ENCODE results near the gene TRIM51. TPM values are rescaled to one million over a fixed set of nuclear protein-coding genes. Genes with fewer than 3 reads are reported as not detected.

TRIM51 gene
- total RNA-seq, 4 donors from 2014 or later = not detected

DNA sequence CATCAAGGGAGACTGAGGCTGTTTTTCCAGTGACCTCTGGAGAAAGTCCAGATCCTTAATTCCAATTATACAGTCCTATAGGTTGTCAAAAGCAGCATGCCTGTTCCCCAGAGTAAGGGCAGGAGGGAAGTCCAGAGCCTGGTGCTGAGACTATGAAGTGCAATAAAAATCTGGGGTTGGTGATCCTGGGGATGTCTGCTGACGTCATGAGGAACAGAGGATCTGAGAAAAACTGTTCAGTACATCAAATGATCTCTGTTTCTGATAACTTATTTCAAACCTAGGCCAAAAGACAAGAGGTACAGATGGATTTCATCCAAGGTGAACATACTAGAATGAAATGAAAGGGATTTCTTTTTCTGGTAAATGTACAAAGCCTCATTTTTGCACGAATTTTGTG is 19.2 kb downstream of the TRIM51 start:
- 23% methylated on average over 2 of the region's 2 CpGs for WGBS
- intact Hi-C loops (cut with DNase I) = no loop called here
- peaks cover 0 to 4% (median 0%) of the 10 kb centered on the region in 4 donors for H3K27me3 ChIP-seq
- no peak for DNase-seq (ENCODE audit: extremely low spot score)
- no peaks in the 10 kb centered on the region for H3K9me3 ChIP-seq
- no peak overlapping the region for H3K27ac ChIP-seq (replicated peaks in 1 of 4)
- H3K36me3 ChIP-seq = no peaks in the 10 kb centered on the region
- no peaks in the 10 kb centered on the region for H3K4me1 ChIP-seq
- TF ChIP-seq EP300 (IDR thresholded peaks at IDR 0.05) (no peak), POLR2A (IDR thresholded peaks at IDR 0.05; ENCODE audit: low read depth) (no peak), POLR2AphosphoS5 (IDR thresholded peaks at IDR 0.05) (no peak)
- TF ChIP-seq, protein P1, sequence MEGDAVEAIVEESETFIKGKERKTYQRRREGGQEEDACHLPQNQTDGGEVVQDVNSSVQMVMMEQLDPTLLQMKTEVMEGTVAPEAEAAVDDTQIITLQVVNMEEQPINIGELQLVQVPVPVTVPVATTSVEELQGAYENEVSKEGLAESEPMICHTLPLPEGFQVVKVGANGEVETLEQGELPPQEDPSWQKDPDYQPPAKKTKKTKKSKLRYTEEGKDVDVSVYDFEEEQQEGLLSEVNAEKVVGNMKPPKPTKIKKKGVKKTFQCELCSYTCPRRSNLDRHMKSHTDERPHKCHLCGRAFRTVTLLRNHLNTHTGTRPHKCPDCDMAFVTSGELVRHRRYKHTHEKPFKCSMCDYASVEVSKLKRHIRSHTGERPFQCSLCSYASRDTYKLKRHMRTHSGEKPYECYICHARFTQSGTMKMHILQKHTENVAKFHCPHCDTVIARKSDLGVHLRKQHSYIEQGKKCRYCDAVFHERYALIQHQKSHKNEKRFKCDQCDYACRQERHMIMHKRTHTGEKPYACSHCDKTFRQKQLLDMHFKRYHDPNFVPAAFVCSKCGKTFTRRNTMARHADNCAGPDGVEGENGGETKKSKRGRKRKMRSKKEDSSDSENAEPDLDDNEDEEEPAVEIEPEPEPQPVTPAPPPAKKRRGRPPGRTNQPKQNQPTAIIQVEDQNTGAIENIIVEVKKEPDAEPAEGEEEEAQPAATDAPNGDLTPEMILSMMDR (IDR thresholded peaks at IDR 0.05) = no peak
- no peak overlapping the region for H3K4me3 ChIP-seq

DNA sequence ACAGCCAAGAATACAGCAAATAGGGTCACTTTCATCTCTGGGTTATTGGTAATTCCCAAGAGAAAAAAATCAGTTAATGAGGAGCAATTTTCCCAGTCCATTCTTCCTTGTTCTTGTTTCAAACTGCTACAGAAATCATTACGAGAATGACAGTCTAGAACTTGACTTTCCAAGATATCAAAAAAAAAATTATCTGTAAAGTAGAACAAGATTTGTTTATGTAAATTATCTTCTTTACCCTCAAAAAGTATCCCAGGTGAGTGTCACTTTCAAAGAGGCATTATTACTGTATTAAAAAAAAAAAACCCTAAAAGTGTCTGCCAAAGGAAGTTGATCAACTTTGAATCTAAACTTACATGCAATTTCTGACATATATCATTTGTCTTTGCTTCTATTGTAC is 31.4 kb downstream of the TRIM51 start, which contains the start of gene OR5W2:
OR5W2 (minus strand) TSS at position 101 of the 400 bp plus-strand sequence; CDS start at position 101, 0 bp downstream.
- H3K36me3 ChIP-seq = no peaks in the 10 kb centered on the region
- intact Hi-C loops (cut with DNase I) = no loop called here
- H3K4me3 ChIP-seq = no peak within 1 kb of the TSS
- TF ChIP-seq EP300 (IDR thresholded peaks at IDR 0.05) (no peak), POLR2AphosphoS5 (IDR thresholded peaks at IDR 0.05) (no peak), POLR2A (IDR thresholded peaks at IDR 0.05; ENCODE audit: low read depth) (no peak)
- TF ChIP-seq, protein P1 (IDR thresholded peaks at IDR 0.05) = no peak
- no peak for DNase-seq (ENCODE audit: extremely low spot score)
- WGBS = 69% methylated on average over 1 of the region's 1 CpG
- no peaks in the 10 kb centered on the region for H3K9me3 ChIP-seq
- H3K27ac ChIP-seq (replicated peaks in 1 of 4) = no peak within 1 kb of the TSS
- H3K27me3 ChIP-seq = no peaks in the 10 kb centered on the region
- H3K4me1 ChIP-seq = no peaks in the 10 kb centered on the region

DNA sequence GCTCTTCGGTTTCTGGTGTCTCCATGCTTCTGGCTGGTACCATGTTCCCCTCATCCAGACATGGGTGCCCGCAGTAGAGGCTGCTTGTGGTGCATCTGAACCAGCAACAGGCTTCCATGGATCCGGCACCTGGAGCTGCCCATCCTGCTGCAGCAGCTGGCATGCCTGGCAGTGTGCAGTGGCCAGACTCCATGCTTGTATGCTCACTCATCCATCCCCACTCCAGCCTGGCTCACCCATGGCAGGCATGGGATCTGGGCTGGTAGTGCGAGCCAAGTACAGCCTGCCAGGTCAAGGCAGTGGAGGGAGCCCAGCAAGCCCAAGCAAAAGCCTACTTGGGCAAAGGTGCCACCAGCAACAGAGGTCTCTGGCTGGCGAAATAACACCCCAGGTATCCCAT is 37.4 kb downstream of the TRIM51 start:
- Histone ChIP-seq H3K4me1 (no peaks in the 10 kb centered on the region), H3K36me3 (no peaks in the 10 kb centered on the region), H3K27ac (replicated peaks in 1 of 4) (no peak overlapping the region), H3K4me3 (no peak overlapping the region), H3K9me3 (peaks cover 0 to 3% (median 0%) of the 10 kb centered on the region in 4 donors), H3K27me3 (peaks cover 0 to 8% (median 0%) of the 10 kb centered on the region in 4 donors)
- intact Hi-C loops (cut with DNase I) = no loop called here
- TF ChIP-seq, protein P1 (IDR thresholded peaks at IDR 0.05) = no peak
- TF ChIP-seq POLR2A (IDR thresholded peaks at IDR 0.05; ENCODE audit: low read depth) (no peak), POLR2AphosphoS5 (IDR thresholded peaks at IDR 0.05) (no peak), EP300 (IDR thresholded peaks at IDR 0.05) (no peak)
- WGBS = 86% methylated on average over 4 of the region's 5 CpGs
- DNase-seq (ENCODE audit: extremely low spot score) = no peak

DNA sequence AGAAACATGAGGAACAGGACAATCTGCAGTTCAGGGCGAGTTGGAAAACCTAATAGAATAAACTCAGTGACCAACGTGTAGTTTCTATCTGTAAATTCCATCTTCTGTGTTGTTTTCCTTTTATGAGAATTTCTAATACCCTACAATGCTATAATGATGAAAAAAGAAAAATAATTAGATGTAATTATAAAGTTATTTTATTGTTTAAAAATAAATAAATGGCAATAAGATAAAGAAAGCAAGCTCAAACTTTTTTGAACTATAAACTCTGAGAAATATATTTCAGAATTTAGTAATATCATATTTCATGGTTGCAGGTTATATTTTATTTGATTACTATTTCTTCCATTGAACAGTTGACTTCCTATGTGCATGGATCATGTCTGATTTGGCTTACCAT is 53.2 kb downstream of the TRIM51 start, which contains the start of gene OR5I1:
OR5I1 (minus strand) TSS at position 101 of the 400 bp plus-strand sequence; CDS start at position 101, 0 bp downstream.
- no peaks in the 10 kb centered on the region for H3K27me3 ChIP-seq
- H3K4me3 ChIP-seq = no peak within 1 kb of the TSS
- WGBS = 57% methylated on average over 2 of the region's 2 CpGs
- TF ChIP-seq POLR2A (IDR thresholded peaks at IDR 0.05; ENCODE audit: low read depth) (no peak), POLR2AphosphoS5 (IDR thresholded peaks at IDR 0.05) (no peak)
- H3K36me3 ChIP-seq = no peaks in the 10 kb centered on the region
- no peak within 1 kb of the TSS for H3K27ac ChIP-seq (replicated peaks in 1 of 4)
- H3K9me3 ChIP-seq = peaks cover 0 to 5% (median 0%) of the 10 kb centered on the region in 4 donors
- intact Hi-C loops (cut with DNase I) = no loop called here
- H3K4me1 ChIP-seq = no peaks in the 10 kb centered on the region
- no peak for DNase-seq (ENCODE audit: extremely low spot score)

Small RNA genes within 50 kb of the gene (small RNA-seq; reads per million reads assigned to genes)
- gene AC036111.3 = 0 reads per million in 3 donors

Other genes starting within 250 kb of the TRIM51 start
- gene OR4P4, start 248.2 kb upstream of the TRIM51 start, total RNA-seq = not detected
- gene OR4S2, start 235.0 kb upstream of the TRIM51 start, total RNA-seq = not detected
- gene OR4C6, start 221.1 kb upstream of the TRIM51 start, total RNA-seq = not detected
- gene OR5D13, start 109.9 kb upstream of the TRIM51 start, total RNA-seq = not detected
- not detected for gene OR5D14, start 87.7 kb upstream of the TRIM51 start, total RNA-seq
- gene OR5L1, start 71.9 kb upstream of the TRIM51 start, total RNA-seq = not detected
- gene OR5D18, start 63.7 kb upstream of the TRIM51 start, total RNA-seq = not detected
- not detected for gene OR5L2, start 56.1 kb upstream of the TRIM51 start, total RNA-seq
- gene OR5D16, start 44.5 kb upstream of the TRIM51 start, total RNA-seq = not detected
- gene OR5W2, start 31.3 kb downstream of the TRIM51 start, total RNA-seq = not detected
- not detected for gene OR5I1, start 53.1 kb downstream of the TRIM51 start, total RNA-seq
- not detected for gene OR10AG1, start 86.6 kb downstream of the TRIM51 start, total RNA-seq
- not detected for gene OR5F1, start 111.3 kb downstream of the TRIM51 start, total RNA-seq
- not detected for gene OR5AS1, start 144.4 kb downstream of the TRIM51 start, total RNA-seq
- gene OR8I2, start 210.0 kb downstream of the TRIM51 start, total RNA-seq = not detected
- gene OR8H2, start 220.4 kb downstream of the TRIM51 start, total RNA-seq = not detected
- not detected for gene OR8H3, start 239.1 kb downstream of the TRIM51 start, total RNA-seq